ENCODE measurements around the gene UNC80. TPM values are rescaled to one million over a fixed set of nuclear protein-coding genes. Genes with fewer than 3 reads are reported as not detected.

UNC80 gene
- total and polyA plus RNA-seq, 2 of the 13 experiments (the other 11 are each of a cell fraction or from before 2014, with no cell fraction given), result not detected

- TF ChIP-seq PCBP1 (IDR thresholded peaks at IDR 0.05; ENCODE audit: borderline replicate concordance, low read depth, low read length) (no peak), MBD4 (IDR thresholded peaks at IDR 0.05; ENCODE audit: borderline replicate concordance, low read length) (no peak), FOXK1 (CRISPR knock-in tag; IDR thresholded peaks at IDR 0.05; ENCODE audit: borderline replicate concordance, low read depth) (peak; percentile 81; the same call in 1 of the 2 replicates), ZNF160 (CRISPR knock-in tag; IDR thresholded peaks at IDR 0.05) (peak; percentile 22; the same call in 1 of the 2 replicates), TSC22D2 (CRISPR knock-in tag; IDR thresholded peaks at IDR 0.05; ENCODE audit: borderline replicate concordance) (no peak), ZNF629 (CRISPR knock-in tag; conservative IDR thresholded peaks at IDR 0.05) (no peak), MEIS2 (CRISPR knock-in tag; IDR thresholded peaks at IDR 0.05) (peak; percentile 82), ZMYM2 (CRISPR knock-in tag; IDR thresholded peaks at IDR 0.05) (0 out of 2 replicates have a peak, but pooled peaks have one; percentile 24), MEF2D (CRISPR knock-in tag; IDR thresholded peaks at IDR 0.05) (no peak), RARG (CRISPR knock-in tag; IDR thresholded peaks at IDR 0.05; ENCODE audit: low read depth) (no peak), ZNF280B (CRISPR knock-in tag; IDR thresholded peaks at IDR 0.05; ENCODE audit: borderline replicate concordance) (peak; percentile 98; the same call in 1 of the 2 replicates), PRPF4 (IDR thresholded peaks at IDR 0.05; ENCODE audit: low read depth, low read length, poor library complexity, severe bottlenecking) (no peak), ZNF605 (CRISPR knock-in tag; IDR thresholded peaks at IDR 0.05) (peak; percentile 81), ZNF317 (CRISPR knock-in tag; IDR thresholded peaks at IDR 0.05) (0 out of 2 replicates have a peak, but pooled peaks have one; percentile 50), SOX6 (IDR thresholded peaks at IDR 0.05) (no peak), SOX6 (CRISPR knock-in tag; IDR thresholded peaks at IDR 0.05) (peak; percentile 73), RAD51 (IDR thresholded peaks at IDR 0.05; ENCODE audit: borderline replicate concordance) (no peak), REL (CRISPR knock-in tag; conservative IDR thresholded peaks at IDR 0.05) (0 out of 2 replicates have a peak, but pooled peaks have one; percentile 72), ELF3 (CRISPR knock-in tag; IDR thresholded peaks at IDR 0.05) (peak; percentile 66), ZNF781 (CRISPR knock-in tag; IDR thresholded peaks at IDR 0.05; ENCODE audit: borderline replicate concordance, not compliant biosample characterization) (peak; percentile 81), ZNF839 (CRISPR knock-in tag; IDR thresholded peaks at IDR 0.05; ENCODE audit: borderline replicate concordance) (no peak; the same call in 1 of the 2 replicates), ZNF7 (CRISPR knock-in tag; IDR thresholded peaks at IDR 0.05) (no peak), ZNF607 (CRISPR knock-in tag; IDR thresholded peaks at IDR 0.05; ENCODE audit: borderline replicate concordance) (peak; percentile 49; the same call in 1 of the 2 replicates), ZNF768 (CRISPR knock-in tag; IDR thresholded peaks at IDR 0.05) (peak; percentile 64; the same call in 1 of the 2 replicates)
- TF ChIP-seq, protein P1, sequence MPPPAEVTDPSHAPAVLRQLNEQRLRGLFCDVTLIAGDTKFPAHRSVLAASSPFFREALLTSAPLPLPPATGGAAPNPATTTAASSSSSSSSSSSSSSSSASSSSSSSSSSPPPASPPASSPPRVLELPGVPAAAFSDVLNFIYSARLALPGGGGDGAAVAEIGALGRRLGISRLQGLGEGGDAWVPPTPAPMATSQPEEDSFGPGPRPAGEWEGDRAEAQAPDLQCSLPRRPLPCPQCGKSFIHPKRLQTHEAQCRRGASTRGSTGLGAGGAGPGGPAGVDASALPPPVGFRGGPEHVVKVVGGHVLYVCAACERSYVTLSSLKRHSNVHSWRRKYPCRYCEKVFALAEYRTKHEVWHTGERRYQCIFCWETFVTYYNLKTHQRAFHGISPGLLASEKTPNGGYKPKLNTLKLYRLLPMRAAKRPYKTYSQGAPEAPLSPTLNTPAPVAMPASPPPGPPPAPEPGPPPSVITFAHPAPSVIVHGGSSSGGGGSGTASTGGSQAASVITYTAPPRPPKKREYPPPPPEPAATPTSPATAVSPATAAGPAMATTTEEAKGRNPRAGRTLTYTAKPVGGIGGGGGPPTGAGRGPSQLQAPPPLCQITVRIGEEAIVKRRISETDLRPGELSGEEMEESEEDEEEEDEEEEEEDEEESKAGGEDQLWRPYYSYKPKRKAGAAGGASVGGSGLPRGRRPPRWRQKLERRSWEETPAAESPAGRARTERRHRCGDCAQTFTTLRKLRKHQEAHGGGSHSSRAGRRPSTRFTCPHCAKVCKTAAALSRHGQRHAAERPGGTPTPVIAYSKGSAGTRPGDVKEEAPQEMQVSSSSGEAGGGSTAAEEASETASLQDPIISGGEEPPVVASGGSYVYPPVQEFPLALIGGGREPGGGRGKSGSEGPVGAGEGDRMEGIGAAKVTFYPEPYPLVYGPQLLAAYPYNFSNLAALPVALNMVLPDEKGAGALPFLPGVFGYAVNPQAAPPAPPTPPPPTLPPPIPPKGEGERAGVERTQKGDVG (CRISPR knock-in tag; IDR thresholded peaks at IDR 0.05; ENCODE audit: borderline replicate concordance), result 0 out of 2 replicates have a peak, but pooled peaks have one; percentile 81
These were observed 230.8 kb downstream of the UNC80 start, which contains the start of gene RPE (continued) for GRCh38 chr2:210002158-210003157.
